Chondrocyte (in vitro differentiated cells): ENCODE results near the gene OBSL1. TPM values are rescaled to one million over a fixed set of nuclear protein-coding genes. Genes with fewer than 3 reads are reported as not detected.

ENCODE experiments used
- DNase-seq: peaks from one replicate; pipeline ENCODE4 v3.0.0; 2021; ENCODE audit warnings: mixed read lengths, low spot score
- H3K27ac Mint-ChIP-seq: one replicate; pipeline ENCODE4 v1.8.0; 2021; ENCODE audit warnings: mild to moderate bottlenecking, moderate library complexity, mixed read lengths; ENCODE audit not compliant: unreplicated experiment
- H3K27me3 Mint-ChIP-seq: 2 replicates; pipeline ENCODE4 v1.8.0; 2021; ENCODE audit warnings: low read depth, mixed read lengths
- H3K36me3 Mint-ChIP-seq: 2 replicates; pipeline ENCODE4 v1.8.0; 2021; ENCODE audit warnings: low read depth, mixed read lengths
- H3K4me1 Mint-ChIP-seq: 2 replicates; pipeline ENCODE4 v1.8.0; 2021; ENCODE audit warnings: low read depth, mild to moderate bottlenecking, mixed read lengths
- H3K4me3 Mint-ChIP-seq: one replicate; pipeline ENCODE4 v1.8.0; 2021; ENCODE audit warnings: mild to moderate bottlenecking, moderate library complexity, mixed read lengths; ENCODE audit not compliant: unreplicated experiment
- H3K9me3 Mint-ChIP-seq: 2 replicates; pipeline ENCODE4 v1.8.0; 2021; ENCODE audit warnings: low read depth, mixed read lengths
- CTCF ChIP-seq: fragments of 200-600 bp; sonication (generic); IDR thresholded peaks from 2 replicates; pipeline ENCODE4 v1.5.0; 2021; ENCODE audit warnings: antibody characterized with exemption, mild to moderate bottlenecking, moderate library complexity
- microRNA-seq: library from miRNA; unstranded; fragments of <30 nt; microRNA quantifications from one replicate; pipeline ENCODE4 v1.2.0, GENCODE V29; 2020; ENCODE audit warnings: borderline number of aligned reads
- total RNA-seq: library from RNA; stranded (reverse); gene quantifications from 3 replicates; pipeline ENCODE4 v1.2.1, GENCODE V29; 2021

Gene OBSL1
- total RNA-seq, 1 donor from 2014 or later: 111 TPM

GRCh38 chr2:219506153-219506801 is 65.1 kb downstream of the OBSL1 start:
- Mint-ChIP-seq H3K4me3 (no peak overlapping the region), H3K27me3 (peaks cover 10% of the 10 kb centered on the region), H3K4me1 (peaks cover 16% of the 10 kb centered on the region), H3K36me3 (peaks cover 15% of the 10 kb centered on the region), H3K27ac (no peak overlapping the region), H3K9me3 (no peaks in the 10 kb centered on the region)
- TF ChIP-seq CTCF: no peak
- no peak for DNase-seq

- Mint-ChIP-seq H3K9me3 (no peaks in the 10 kb centered on the region), H3K27me3 (peaks cover 5% of the 10 kb centered on the region), H3K27ac (no peak overlapping the region), H3K4me3 (no peak overlapping the region), H3K36me3 (peaks cover 15% of the 10 kb centered on the region), H3K4me1 (peaks cover 22% of the 10 kb centered on the region)
- no peak for DNase-seq
- no peak for TF ChIP-seq CTCF
These were observed 65.8 kb downstream of the OBSL1 start for GRCh38 chr2:219505585-219505984.

GRCh38 chr2:219502618-219503017 is 68.7 kb downstream of the OBSL1 start:
- H3K9me3 Mint-ChIP-seq: no peaks in the 10 kb centered on the region
- H3K27ac Mint-ChIP-seq: no peak overlapping the region
- H3K4me3 Mint-ChIP-seq: no peak overlapping the region
- no peaks in the 10 kb centered on the region for H3K27me3 Mint-ChIP-seq
- peaks cover 35% of the 10 kb centered on the region for H3K4me1 Mint-ChIP-seq
- peaks cover 15% of the 10 kb centered on the region for H3K36me3 Mint-ChIP-seq
- no peak for TF ChIP-seq CTCF
- DNase-seq: no peak

DNA sequence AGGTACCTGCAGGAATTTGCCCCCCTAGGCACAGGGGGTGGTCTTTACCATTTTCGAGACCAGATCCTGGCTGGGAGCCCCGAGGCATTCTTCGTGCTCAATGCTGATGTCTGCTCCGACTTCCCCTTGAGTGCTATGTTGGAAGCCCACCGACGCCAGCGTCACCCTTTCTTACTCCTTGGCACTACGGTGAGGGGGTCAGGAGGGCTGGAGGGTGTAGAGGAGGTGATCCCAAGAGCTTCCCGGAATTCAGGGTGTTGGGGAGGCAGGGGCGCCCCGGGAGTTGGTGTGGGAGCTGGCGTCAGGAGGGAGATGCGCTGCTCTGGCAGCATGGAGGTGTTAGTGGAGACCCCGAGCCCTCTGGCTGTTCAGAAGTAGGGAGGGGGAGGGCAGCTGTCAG is 69.5 kb downstream of the OBSL1 start:
- Mint-ChIP-seq H3K4me1 (peaks cover 38% of the 10 kb centered on the region), H3K36me3 (peaks cover 15% of the 10 kb centered on the region), H3K27ac (no peak overlapping the region), H3K27me3 (no peaks in the 10 kb centered on the region), H3K9me3 (no peaks in the 10 kb centered on the region), H3K4me3 (no peak overlapping the region)
- no peak for TF ChIP-seq CTCF
- DNase-seq: no peak

Small RNAs within 50 kb of the gene (microRNA-seq; reads per million reads assigned to microRNA genes)
- gene MIR3132: not detected

Other genes with a start within 250 kb of the OBSL1 start
- not detected in 3 replicates for gene RESP18, start 238.8 kb downstream of the OBSL1 start, total RNA-seq
- 42.3 to 47.9 TPM (median 43.5 TPM) in 3 replicates for gene DNPEP, start 183.6 kb downstream of the OBSL1 start, total RNA-seq
- gene DES, start 153.2 kb downstream of the OBSL1 start, total RNA-seq: 0.70 to 19.8 TPM (median 15.5 TPM) in 3 replicates
- 62.9 to 94.9 TPM (median 89.7 TPM) in 3 replicates for gene SPEG, start 136.7 kb downstream of the OBSL1 start, total RNA-seq
- 60.9 to 72.4 TPM (median 62.1 TPM) in 3 replicates for gene GMPPA, start 72.6 kb downstream of the OBSL1 start, total RNA-seq
- 0.15 TPM in 2 of 3 replicates, not detected in the other for gene ASIC4, start 57.1 kb downstream of the OBSL1 start, total RNA-seq
- gene CHPF, start 27.7 kb downstream of the OBSL1 start, total RNA-seq: 273 to 276 TPM (median 273 TPM) in 3 replicates
- 3.6 to 6.1 TPM (median 4.8 TPM) in 3 replicates for gene TMEM198, start 27.5 kb downstream of the OBSL1 start, total RNA-seq
- 1.0 to 2.7 TPM (median 1.7 TPM) in 3 replicates for gene INHA, start 771 bp upstream of the OBSL1 start, total RNA-seq
- 25.5 to 31.9 TPM (median 28.5 TPM) in 3 replicates for gene STK11IP, start 26.3 kb upstream of the OBSL1 start, total RNA-seq
- gene SLC4A3, start 56.1 kb upstream of the OBSL1 start, total RNA-seq: 9.7 to 17.2 TPM (median 17.2 TPM) in 3 replicates